Left renal pelvis (tissue), 4 donors: Measurements from ENCODE around the gene B4GALT2. TPM values are rescaled to one million over a fixed set of nuclear protein-coding genes. Genes with fewer than 3 reads are reported as not detected.

Source experiments
- DNase-seq, 4 donors: peaks; one replicate each; pipeline ENCODE4 v3.0.0-alpha.2; 2013; ENCODE audit warnings: low read depth in 4 of 4, low spot score in 3 of 4
- polyA plus RNA-seq, 4 donors: library from polyadenylated mRNA; unstranded; fragments of 120-200 nt; gene quantifications; one replicate each; pipeline ENCODE4 v1.2.1, GENCODE V29; 2013; ENCODE audit not compliant: insufficient read length in 4 of 4

B4GALT2 gene, protein sequence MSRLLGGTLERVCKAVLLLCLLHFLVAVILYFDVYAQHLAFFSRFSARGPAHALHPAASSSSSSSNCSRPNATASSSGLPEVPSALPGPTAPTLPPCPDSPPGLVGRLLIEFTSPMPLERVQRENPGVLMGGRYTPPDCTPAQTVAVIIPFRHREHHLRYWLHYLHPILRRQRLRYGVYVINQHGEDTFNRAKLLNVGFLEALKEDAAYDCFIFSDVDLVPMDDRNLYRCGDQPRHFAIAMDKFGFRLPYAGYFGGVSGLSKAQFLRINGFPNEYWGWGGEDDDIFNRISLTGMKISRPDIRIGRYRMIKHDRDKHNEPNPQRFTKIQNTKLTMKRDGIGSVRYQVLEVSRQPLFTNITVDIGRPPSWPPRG
- polyA plus RNA-seq: 10 to 100 TPM; 36.3 to 55.4 (median 41.8) TPM

DNA sequence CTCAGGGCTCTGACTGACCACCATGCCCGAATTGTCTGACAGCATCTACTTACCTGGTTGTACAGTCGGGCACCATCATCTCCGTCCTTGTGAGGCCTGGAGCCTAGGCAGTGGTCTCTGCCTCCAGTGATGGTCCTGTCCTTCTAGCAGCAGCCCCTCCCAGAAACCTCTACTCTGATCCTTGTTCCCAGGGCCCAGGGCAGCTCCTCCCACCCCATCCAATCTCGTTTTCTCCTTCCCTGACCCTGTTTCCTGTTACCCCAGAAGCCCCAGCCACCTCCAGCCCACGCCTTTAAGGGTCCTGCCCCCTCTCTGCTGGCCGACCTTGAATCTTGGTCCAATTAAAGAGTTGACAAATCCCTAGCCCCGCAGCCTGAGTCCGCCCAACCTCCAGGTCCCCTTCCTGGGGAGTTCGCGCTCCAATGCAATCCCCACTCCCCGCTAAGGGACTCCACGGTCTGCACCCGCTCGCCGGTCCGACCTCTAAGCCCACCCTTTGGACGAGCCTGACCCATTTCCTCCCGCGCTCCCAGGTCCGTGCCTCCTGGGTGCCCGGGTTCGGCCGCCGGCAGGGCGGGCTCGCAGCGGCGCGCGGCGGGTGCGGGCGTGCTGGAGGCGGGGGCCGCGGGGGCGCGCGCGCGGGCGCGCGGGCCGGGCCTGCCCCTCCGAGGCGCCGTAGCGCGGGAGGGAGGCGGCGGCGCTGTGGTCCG lies at the start of gene B4GALT2:
TSS of gene B4GALT2 (plus strand) at position 660 of the 710 bp plus-strand sequence. CDS start 1,951 bp downstream, outside the sequence.
- no peak for DNase-seq

DNA sequence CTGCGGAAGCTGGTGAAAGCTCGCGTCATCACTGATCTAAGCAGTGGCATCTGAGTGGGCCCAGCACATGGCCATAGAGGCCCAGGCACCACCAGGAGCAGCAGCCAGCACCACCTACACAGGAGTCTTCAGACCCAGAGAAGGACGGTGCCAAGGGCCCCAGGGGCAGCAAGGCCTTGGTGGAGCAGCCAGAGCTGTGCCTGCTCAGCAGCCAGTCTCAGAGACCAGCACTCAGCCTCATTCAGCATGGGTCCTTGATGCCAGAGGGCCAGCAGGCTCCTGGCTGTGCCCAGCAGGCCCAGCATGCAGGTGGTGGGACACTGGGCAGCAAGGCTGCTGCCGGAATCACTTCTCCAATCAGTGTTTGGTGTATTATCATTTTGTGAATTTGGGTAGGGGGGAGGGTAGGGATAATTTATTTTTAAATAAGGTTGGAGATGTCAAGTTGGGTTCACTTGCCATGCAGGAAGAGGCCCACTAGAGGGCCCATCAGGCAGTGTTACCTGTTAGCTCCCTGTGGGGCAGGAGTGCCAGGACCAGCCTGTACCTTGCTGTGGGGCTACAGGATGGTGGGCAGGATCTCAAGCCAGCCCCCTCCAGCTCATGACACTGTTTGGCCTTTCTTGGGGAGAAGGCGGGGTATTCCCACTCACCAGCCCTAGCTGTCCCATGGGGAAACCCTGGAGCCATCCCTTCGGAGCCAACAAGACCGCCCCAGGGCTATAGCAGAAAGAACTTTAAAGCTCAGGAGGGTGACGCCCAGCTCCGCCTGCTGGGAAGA lies 48.7 kb upstream of the B4GALT2 start:
- no peak for DNase-seq

DNA sequence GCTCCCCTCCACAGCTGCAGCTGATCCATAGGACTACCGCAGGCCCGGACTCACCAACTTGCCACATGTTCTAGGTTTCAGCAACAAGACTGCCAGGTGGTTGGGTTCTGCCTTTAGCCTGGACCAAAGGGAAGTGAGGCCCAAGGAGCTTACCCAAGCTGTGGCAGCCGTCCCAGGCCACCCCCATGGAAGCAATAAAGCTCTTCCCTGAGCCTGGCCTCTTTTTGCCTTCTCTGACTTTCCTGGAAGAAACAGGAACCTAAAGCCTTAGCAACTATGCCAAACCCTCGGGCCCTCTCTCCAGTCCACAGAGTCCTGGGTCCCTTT lies 48.1 kb upstream of the B4GALT2 start:
- no peak for DNase-seq

DNA sequence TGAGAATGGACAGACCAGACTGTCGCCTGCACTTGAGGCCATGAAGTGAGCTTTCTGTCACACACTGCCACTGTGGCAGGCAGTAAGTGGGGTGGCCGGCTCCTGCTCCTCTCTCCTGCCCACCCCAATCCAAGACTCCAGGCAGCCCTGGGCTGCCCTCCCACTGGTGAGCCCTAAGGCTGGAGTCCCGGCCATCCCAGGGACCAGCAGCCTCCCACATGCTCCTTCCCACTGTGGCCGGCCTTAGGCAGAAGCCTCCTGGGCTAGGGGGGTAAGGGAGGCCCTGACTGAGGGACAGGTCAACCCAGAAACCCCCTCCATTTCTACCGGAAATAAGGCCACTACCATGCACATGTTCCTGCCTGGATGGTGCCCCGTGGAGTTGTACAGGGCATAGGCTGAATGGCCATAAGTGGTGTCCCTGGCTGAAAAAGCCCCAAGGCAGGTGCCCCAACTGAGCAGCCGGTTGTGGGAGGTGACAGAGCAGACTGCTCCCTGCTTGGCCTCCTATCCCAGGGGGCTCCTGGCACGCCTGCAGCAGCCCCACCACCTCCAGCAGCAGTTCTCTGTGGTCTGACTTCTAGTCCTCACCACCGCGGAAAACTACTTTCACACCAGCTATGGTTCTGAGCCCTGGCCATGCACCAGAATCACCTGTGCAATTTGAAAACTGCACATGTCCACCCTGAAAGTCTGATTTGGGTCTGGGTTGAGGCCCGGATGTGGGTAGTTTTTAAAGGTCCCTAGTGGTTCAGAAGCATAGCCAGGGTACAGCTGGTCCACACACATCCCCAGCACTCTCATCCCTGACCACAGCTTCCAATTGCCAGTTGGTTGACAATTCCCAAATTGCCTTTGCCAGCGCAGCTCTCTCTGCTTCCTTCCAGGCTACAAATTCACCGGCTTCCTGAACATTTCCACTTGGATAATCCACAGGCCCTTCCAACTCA lies 47.0 kb upstream of the B4GALT2 start:
- no peak for DNase-seq

DNA sequence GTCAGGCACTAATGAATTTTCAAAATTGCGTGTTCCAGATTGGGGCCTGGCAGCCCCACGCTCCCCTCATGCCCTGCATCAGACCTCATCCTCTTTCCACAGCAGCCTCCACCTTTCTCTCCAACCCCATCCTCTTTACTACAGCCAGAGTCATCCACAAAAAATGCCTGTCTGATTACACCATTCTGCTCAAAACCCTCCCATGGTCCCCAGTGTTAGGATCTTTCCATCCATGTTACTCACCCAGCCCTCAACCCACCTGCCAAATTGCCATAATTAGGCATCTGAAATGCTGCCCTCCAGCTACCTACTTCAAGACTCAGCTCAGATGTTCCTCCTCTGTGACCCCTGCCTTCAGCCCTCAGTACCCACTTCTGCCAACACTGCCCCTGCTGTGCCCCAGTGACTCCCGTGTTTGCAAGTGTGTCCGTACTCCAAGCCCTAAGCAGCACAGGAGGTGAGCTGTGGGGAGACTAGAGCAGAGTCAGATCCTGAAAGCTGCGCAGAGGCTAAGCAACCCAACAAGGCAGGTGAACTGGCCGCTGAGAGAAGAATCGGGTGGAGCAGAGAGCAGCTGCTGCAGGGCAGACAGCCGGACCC lies 46.1 kb upstream of the B4GALT2 start:
- no peak for DNase-seq

DNA sequence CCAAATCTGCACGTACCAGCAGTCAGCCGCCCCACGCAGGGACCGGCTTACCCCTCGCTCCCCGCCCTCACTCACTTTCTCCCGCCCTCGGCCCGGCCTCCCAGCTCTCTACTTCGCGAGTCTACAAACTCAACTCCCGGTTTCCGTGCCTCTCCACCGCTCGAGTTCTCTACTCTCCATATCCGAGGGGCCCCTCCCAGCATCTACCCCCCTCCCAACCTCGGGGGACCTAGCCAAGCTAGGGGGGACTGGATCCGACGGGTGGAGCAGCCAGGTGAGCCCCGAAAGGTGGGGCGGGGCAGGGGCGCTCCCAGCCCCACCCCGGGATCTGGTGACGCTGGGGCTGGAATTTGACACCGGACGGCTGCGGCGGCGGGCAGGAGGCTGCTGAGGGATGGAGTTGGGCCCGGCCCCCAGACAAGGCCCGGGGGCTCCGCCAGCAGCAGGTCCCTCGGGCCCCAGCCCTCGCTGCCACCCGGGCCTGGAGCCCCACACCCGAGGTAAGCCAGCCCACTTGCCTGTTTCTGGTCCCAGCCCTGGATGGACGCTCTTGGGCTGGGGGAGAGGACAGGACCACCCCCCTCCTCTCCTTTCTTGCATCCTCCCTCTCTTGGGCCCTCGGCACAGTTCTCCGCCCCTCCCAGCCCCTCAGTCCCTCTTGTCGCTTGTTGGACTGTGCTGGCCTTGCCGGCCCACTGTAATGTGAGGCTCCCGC lies 45.5 kb upstream of the B4GALT2 start, which contains the start of gene ARTN:
TSS of gene ARTN (plus strand) at position 416 of the 715 bp plus-strand sequence. CDS start 1,856 bp downstream, outside the sequence.
- no peak for DNase-seq

DNA sequence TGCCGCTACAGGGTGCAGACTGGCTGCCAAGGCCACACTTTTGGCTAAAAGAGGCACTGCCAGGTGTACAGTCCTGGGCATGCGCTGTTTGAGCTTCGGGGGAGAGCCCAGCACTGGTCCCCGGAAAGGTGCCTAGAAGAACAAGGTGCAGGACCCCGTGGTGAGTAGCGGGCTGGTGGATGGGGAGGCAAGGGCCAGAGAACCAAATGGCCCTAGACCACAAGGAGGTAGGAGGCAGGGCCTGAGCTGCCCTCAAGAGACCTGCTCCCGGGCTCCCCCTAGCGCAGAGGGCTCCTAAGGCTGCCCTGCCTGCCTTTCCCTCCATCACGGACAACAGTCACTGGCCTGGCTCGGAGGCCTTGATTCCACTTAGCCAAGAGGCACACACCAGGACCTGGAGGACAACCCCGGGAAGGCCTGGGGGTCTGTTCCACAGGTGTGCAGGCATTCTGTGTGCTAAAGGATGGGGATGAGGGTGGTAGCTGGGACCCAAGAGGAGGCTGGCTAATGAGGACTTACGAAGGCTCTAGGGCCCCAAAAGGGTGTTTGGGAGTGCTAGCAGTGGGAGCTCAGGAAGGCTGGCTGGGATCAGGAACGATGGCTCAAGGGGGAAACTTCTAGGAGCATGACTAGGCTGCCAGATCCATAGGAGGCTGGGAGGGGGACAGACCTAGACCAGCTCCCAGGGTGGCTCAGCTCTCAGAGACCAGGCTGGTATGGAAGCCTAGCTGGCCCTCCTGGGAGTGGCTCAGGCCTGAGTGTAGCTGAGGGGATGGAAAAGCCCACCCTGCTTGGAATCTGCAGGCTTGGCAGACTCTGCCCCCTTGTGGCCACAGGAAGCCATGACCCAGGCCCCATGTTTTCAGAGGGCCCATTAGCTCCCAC lies 44.7 kb upstream of the B4GALT2 start:
- DNase-seq: peak in 1 of 4 donors; percentile 63

DNA sequence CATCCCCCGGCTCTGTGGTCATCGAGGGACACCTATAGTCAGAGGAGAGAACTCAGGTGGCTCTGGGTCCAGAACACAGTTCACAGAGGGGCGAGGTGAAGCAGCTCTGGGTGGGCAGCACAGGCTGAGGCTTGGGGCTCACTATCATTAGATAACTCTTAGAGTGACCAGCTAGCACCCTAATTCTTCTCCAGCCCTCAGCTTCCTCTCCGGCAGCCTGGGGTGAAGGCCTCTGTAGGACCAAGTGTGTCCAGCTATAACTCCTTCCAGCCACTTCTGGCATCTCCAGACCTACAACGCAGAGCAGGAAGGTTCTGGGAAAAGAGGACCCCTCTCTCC lies 44.1 kb upstream of the B4GALT2 start:
- no peak for DNase-seq

DNA sequence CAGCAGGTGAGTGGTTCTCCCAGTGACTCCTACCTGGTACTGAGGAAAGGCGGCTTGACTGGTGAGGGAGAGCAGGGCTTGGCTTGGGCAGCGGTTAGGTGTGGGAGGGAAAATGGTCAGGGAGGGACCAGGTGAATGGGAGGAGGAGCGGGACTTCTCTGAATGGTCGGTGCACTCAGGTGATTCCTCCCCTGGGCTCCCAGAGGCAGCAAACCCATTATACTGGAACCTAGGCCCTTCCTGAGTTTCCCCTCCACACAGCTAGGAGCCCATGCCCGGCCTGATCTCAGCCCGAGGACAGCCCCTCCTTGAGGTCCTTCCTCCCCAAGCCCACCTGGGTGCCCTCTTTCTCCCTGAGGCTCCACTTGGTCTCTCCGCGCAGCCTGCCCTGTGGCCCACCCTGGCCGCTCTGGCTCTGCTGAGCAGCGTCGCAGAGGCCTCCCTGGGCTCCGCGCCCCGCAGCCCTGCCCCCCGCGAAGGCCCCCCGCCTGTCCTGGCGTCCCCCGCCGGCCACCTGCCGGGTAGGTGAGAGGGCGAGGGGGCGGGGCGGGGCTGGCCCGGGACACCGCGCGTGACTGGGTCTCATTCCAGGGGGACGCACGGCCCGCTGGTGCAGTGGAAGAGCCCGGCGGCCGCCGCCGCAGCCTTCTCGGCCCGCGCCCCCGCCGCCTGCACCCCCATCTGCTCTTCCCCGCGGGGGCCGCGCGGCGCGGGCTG lies 43.1 kb upstream of the B4GALT2 start:
- no peak for DNase-seq

DNA sequence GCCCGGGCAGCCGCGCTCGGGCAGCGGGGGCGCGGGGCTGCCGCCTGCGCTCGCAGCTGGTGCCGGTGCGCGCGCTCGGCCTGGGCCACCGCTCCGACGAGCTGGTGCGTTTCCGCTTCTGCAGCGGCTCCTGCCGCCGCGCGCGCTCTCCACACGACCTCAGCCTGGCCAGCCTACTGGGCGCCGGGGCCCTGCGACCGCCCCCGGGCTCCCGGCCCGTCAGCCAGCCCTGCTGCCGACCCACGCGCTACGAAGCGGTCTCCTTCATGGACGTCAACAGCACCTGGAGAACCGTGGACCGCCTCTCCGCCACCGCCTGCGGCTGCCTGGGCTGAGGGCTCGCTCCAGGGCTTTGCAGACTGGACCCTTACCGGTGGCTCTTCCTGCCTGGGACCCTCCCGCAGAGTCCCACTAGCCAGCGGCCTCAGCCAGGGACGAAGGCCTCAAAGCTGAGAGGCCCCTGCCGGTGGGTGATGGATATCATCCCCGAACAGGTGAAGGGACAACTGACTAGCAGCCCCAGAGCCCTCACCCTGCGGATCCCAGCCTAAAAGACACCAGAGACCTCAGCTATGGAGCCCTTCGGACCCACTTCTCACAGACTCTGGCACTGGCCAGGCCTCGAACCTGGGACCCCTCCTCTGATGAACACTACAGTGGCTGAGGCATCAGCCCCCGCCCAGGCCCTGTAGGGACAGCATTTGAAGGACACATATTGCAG lies 42.4 kb upstream of the B4GALT2 start:
- DNase-seq: no peak

DNA sequence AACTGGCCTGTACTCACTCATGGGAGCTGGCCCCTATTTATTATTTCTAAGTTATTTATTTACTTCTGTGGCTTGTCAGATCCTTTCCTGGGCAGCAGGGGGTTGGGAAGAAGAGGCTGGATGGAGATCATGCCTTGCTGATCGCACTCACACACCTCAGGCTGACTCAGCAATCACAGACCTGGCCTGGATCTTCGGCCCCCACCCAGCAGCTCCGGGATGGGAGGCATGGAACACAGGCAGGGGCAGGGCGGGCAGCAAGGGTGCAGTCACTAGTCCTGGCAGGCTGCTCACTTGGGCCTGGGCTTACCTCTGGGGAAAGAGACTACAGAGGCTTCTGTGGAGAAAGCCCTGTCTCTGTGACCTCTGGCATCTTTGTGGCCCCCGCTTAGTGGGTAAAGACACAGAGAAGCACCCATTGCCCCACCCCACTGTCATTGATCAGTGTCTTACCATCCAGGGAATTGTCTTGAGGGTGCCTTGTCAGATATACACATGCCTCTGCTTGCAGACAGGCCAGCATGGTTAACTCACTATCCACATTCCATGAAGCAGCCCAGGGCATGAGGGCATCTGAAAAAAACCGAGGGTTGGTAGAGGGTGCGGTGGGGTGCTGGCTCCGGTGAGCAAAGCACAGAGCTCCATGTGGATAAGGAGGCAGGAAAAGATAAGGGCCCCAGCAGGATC lies 41.7 kb upstream of the B4GALT2 start:
- no peak for DNase-seq

DNA sequence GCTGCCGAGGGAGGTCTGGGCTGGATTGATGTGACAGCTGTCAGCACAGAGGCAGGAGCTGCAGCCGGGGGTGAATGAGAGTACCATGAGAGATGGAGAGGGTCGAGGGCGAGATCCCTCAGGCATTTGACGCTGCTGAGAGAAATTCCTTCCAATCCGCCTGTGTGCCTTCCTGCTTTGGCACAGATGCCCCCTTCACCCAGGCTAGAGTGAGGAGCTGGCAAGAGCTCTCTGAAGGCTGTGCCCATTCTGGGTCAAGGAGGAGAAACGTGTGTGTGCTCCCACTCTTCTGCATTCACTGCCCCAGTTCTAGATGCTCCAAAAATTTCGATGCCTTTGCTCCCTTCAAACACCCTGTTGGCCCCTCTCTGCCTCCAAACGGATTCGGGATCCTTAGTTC lies 40.6 kb upstream of the B4GALT2 start:
- no peak for DNase-seq

DNA sequence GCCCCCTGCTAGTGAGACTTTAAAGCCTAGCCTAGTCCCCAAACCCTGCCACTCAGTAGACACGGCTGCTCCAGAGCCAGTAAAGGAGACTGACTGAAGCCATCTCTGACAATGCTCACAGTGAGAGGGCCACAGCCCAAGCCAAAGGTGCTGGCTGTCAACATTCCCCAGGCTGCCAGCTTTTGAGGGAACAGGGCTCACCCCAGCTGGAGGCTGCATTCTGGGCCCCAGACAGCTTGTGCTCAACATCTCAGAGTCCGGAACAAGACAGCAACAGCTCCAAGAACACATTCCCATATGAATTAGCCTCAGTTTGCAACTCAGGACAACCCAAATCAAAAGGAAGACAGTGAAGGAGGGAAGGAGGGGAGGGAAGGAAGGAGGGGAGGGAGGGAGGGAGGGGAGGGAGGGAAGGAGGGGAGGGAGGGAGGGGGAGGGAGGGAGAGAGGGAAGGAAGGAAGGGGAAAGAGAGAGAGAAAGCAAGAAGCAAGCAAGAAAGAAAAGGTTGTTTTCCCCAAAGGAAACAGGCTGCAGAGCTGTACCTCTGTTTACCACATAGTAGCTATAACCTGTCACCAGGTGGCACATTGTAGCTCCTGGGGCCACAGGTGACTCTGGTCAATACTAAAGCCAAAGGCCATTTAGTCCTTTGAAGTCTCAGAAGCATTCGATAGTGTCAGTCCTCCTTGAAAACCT lies 40.0 kb upstream of the B4GALT2 start:
- no peak for DNase-seq

DNA sequence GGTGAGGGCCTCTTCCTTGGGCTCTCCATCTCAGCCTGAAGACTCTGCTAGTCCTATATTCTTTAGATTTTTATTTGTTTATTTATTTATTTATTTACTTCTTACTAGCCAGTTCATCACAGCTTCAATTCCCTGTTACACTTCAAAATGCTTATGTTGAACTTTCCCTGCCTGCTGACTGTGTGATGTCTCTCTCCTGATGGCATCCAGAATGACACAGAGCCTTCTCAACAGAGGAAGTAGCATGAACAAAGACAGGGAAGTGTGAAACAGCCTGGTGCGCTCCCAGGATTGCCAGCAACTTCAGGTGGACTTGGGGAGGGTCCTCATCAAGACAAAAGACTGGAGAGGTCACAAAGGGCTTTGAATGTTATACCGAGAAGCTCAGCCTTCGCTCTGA lies 36.6 kb upstream of the B4GALT2 start:
- no peak for DNase-seq

DNA sequence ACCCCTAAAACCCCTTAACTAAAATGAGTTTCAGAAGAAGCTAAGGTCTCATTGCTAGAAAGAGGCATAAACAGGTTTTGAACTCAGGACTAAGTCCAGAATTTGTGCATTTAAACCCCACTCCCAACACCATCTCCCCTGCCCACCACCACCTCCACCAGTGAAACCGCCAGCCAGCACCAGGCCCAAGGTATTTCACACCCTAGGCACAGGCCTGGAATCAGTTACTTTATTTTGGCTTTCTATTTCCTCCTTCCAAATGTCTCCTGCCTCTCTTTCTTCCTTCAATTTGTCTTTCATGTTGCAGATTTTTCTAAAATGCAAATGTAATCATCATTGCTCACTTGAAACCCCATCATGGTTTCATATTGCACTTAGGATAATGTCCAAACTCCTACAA lies 34.1 kb upstream of the B4GALT2 start:
- no peak for DNase-seq
